DND-41 (cell line): Measurements from ENCODE around the gene SLC12A5.

Experiments used
- EZH2 ChIP-seq: IDR thresholded peaks from 3 replicates; pipeline ENCODE4 v1.6.1; 2012; ENCODE audit warnings: borderline replicate concordance, low read depth, mild to moderate bottlenecking, moderate library complexity, low read length, inconsistent platforms; ENCODE audit not compliant: severe bottlenecking
- TF ChIP-seq, protein P1 (sequence below): IDR thresholded peaks from 2 replicates; pipeline ENCODE4 v1.5.1; 2012; ENCODE audit warnings: borderline replicate concordance, low read length, moderate library complexity, mild to moderate bottlenecking; ENCODE audit not compliant: poor library complexity, severe bottlenecking; ENCODE audit errors: extremely low read depth

DNA sequence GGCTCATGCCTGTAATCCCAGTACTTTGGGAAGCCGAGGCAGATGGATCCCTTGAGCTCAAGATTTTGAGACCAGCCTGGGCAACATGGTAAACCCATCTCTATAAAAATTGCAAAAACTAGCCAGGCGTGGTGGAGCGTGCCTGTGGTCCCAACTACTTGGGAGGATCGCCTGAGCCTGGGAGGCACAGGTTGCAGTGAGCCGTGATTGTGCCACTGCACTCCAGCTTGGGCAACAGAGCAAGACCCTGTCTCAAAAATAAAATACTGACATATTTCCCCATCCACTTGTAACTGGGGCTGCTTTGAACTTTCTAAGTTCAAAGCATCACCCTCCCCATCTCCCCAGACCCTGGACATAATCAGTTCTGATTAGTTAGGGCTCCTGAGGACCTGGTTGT lies 27.5 kb upstream of the SLC12A5 start:
- TF ChIP-seq, protein P1, sequence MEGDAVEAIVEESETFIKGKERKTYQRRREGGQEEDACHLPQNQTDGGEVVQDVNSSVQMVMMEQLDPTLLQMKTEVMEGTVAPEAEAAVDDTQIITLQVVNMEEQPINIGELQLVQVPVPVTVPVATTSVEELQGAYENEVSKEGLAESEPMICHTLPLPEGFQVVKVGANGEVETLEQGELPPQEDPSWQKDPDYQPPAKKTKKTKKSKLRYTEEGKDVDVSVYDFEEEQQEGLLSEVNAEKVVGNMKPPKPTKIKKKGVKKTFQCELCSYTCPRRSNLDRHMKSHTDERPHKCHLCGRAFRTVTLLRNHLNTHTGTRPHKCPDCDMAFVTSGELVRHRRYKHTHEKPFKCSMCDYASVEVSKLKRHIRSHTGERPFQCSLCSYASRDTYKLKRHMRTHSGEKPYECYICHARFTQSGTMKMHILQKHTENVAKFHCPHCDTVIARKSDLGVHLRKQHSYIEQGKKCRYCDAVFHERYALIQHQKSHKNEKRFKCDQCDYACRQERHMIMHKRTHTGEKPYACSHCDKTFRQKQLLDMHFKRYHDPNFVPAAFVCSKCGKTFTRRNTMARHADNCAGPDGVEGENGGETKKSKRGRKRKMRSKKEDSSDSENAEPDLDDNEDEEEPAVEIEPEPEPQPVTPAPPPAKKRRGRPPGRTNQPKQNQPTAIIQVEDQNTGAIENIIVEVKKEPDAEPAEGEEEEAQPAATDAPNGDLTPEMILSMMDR = no peak
- TF ChIP-seq EZH2 = no peak
